GM18526 (cell line): ENCODE data around the gene GUCY1A1.

ENCODE experiments used
- POLR2A ChIP-seq: IDR thresholded peaks from 3 replicates; pipeline ENCODE4 v1.6.1; 2011; ENCODE audit not compliant: insufficient read length; ENCODE audit errors: extremely low read depth

Gene GUCY1A1

DNA sequence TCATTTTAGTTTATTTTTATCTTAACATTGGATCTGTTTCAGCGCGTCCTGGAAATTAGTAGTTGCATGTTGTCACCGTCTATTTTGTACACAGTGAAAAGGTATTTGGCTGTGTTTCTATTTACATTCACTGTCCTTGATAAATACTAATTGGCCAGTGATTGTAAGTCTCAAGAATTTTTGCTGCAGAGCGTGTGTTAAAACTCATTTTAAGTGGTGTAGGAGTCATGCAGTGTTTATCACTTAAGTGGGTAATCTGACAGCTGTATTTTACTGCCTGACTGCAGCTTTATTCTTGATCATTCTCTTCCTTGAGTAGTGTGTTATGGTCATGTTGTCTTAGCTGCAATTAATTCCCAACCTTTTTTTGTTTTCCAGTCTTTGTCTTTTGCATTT lies 9.8 kb downstream of the GUCY1A1 start:
- TF ChIP-seq POLR2A, result no peak

GRCh38 chr4:155678011-155678410 lies 11.4 kb downstream of the GUCY1A1 start:
- TF ChIP-seq POLR2A, result no peak

DNA sequence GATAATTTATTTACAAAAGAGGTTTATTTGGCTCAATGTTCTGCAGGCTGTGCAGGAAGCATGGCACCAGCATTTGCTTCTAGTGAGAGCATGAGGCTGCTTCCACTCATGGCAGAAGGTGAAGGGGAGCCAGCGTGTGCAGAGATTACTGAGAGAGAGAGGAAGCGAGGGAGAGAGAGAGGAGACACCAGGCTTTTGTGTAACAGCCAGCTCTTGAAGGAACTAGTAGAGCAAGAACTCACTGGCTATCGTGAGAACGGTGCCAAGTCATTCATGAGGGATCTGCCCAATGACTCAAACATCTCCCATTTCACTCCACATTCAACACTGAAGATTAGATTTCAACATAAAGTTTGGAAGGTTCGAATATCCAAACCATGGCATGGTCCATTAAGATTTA lies 12.7 kb downstream of the GUCY1A1 start:
- TF ChIP-seq POLR2A, result no peak

GRCh38 chr4:155681886-155682285 lies 15.2 kb downstream of the GUCY1A1 start:
- TF ChIP-seq POLR2A, result no peak

- no peak for TF ChIP-seq POLR2A
Observed at GRCh38 chr4:155684423-155684822, 17.8 kb downstream of the GUCY1A1 start.

- TF ChIP-seq POLR2A, result no peak
Observed at GRCh38 chr4:155684892-155685541, 18.4 kb downstream of the GUCY1A1 start.

DNA sequence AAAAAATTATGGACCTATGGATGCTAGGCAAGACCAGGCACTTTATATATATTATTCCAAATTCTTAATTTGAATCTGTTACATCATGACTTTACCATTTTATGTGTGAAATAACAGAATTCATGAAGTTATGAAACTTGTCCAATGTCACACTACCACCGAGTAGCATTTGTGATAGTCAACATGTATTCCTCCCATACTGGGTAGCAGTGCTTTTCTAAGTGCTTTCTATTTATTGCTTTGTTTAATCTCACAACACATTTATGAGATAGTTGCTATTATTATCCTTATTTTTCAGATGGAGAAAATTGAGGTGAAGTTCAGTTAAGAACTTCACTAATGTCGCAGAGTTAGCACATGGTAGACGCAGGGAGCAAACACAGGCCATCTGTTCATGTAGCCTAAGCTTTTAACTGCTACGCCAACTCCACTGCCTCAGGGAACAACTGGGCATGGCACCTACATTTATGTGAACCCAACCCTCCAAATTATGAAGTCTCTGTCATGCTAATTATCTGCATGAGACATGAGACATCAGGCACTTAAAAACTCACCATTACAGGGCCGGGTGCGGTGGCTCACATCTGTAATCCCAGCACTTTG lies 20.8 kb downstream of the GUCY1A1 start:
- TF ChIP-seq POLR2A, result no peak

DNA sequence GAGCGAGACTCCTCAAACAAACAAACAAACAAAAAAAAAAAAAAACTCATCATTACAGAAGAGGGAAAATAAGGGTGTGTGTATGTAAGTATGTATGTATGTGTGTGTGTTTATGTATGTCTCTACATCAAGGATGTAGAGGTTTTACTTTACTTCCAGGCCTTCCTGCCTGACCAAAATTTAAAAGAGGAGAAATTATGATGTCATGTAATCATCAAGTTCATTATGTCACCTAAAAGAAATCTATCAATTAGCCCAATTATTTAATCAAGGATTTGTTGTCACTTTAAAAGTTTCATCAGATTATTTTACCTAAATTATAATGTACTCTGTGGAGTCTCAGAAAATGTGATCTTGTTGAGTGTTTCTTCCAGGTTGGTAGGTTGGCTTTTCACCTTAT lies 21.6 kb downstream of the GUCY1A1 start:
- no peak for TF ChIP-seq POLR2A

- TF ChIP-seq POLR2A, result no peak
Observed at GRCh38 chr4:155688860-155689259, 22.2 kb downstream of the GUCY1A1 start.

GRCh38 chr4:155690044-155690837 lies 23.6 kb downstream of the GUCY1A1 start:
- no peak for TF ChIP-seq POLR2A

DNA sequence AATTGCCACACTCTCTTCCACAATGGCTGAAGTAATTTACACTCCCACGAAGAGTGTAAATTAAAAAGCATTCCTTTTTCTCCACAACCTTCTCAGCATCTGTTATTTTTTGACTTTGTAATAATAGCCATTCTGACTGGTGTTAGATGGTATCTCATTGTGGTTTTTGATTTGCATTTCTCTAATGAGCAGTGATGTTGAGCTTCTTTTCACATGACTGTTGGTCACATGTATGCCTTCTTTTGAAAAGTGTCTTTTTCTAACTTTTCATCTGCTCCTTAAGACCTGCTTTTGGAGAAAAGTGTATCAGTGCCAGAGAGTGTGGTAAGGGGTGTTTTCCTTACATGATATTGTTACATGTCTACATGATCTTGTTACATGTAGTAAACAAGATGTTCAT lies 25.7 kb downstream of the GUCY1A1 start:
- no peak for TF ChIP-seq POLR2A

GRCh38 chr4:155693015-155693663 lies 26.5 kb downstream of the GUCY1A1 start:
- no peak for TF ChIP-seq POLR2A

- no peak for TF ChIP-seq POLR2A
Observed at GRCh38 chr4:155694100-155694785, 27.6 kb downstream of the GUCY1A1 start.

GRCh38 chr4:155696226-155696625 lies 29.6 kb downstream of the GUCY1A1 start:
- TF ChIP-seq POLR2A, result no peak

- no peak for TF ChIP-seq POLR2A
Observed at GRCh38 chr4:155696726-155697125, 30.1 kb downstream of the GUCY1A1 start.

DNA sequence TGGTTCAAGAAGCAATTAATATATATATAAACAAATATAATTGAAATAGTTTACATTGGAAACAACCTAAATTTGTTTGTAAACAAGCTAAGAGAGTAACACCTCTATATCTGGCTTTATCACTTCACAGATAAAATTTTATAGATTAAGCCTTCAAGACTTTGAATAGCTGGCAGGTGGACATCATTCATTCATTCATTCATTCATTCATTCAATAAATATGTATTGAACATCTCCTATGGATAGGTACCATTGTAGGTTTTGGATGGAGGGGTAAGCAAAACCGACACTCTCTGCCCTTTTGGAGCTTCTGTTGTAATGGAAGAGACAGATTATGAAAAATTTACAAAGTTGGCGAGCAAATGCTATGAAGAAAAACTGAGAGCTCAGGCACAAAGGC lies 35.2 kb downstream of the GUCY1A1 start:
- TF ChIP-seq POLR2A, result no peak
